Measurements from ENCODE around the gene SCN10A.

DNA sequence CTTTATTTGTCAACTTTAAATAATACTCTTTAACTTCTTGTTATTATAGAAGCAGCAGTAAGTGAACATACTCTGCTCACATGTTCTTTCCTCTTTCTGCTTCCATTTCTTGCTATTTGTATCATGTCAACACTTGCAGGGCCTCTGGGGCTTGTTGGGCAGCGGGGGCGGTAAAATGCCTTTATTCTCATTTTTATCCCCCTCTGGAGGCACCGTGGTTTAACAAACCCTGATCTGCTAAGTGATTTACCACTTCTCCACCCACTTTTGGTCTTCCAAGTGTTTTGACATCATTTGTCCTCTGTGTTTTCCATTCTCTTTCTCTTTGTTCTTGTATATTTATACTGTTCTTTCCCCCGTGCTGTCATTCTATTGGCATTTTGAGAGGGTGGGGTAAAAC, 33.9 kb downstream of the SCN10A start:
- TF ChIP-seq, protein P1, sequence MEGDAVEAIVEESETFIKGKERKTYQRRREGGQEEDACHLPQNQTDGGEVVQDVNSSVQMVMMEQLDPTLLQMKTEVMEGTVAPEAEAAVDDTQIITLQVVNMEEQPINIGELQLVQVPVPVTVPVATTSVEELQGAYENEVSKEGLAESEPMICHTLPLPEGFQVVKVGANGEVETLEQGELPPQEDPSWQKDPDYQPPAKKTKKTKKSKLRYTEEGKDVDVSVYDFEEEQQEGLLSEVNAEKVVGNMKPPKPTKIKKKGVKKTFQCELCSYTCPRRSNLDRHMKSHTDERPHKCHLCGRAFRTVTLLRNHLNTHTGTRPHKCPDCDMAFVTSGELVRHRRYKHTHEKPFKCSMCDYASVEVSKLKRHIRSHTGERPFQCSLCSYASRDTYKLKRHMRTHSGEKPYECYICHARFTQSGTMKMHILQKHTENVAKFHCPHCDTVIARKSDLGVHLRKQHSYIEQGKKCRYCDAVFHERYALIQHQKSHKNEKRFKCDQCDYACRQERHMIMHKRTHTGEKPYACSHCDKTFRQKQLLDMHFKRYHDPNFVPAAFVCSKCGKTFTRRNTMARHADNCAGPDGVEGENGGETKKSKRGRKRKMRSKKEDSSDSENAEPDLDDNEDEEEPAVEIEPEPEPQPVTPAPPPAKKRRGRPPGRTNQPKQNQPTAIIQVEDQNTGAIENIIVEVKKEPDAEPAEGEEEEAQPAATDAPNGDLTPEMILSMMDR (IDR thresholded peaks at IDR 0.05) = no peak
- TF ChIP-seq POLR2A (IDR thresholded peaks at IDR 0.05) (no peak), EP300 (IDR thresholded peaks at IDR 0.05) (no peak)

Measured in ovary (tissue), 3 donors.